Measurements from ENCODE around the gene ROCK2.

ROCK2 gene

GRCh38 chr2:11280713-11281112 lies 63.7 kb downstream of the ROCK2 start:
- H3K4me3 ChIP-seq (ENCODE audit: low read length) = no peak overlapping the region
- no peak for DNase-seq (ENCODE audit: low read depth)
- TF ChIP-seq, protein P1, sequence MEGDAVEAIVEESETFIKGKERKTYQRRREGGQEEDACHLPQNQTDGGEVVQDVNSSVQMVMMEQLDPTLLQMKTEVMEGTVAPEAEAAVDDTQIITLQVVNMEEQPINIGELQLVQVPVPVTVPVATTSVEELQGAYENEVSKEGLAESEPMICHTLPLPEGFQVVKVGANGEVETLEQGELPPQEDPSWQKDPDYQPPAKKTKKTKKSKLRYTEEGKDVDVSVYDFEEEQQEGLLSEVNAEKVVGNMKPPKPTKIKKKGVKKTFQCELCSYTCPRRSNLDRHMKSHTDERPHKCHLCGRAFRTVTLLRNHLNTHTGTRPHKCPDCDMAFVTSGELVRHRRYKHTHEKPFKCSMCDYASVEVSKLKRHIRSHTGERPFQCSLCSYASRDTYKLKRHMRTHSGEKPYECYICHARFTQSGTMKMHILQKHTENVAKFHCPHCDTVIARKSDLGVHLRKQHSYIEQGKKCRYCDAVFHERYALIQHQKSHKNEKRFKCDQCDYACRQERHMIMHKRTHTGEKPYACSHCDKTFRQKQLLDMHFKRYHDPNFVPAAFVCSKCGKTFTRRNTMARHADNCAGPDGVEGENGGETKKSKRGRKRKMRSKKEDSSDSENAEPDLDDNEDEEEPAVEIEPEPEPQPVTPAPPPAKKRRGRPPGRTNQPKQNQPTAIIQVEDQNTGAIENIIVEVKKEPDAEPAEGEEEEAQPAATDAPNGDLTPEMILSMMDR (conservative IDR thresholded peaks at IDR 0.05; ENCODE audit: low read depth, low read length) = no peak

DNA sequence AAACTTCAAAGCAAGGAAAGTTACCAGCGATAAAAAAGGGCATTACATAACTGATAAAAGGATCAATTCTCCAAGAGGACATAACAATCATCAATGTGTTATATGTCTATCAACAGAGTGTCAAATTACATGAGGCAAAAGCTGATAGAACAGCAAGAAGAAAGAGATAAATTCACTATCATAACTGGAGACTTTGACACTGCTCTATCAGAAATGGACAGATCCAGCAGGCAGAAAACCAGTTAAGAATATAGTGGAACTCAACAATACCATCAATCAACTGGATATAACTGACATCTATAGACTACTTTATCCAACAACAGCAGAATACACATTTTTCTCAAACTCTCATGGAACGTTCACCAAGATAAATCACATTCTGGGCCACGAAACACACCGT lies 65.0 kb downstream of the ROCK2 start:
- TF ChIP-seq, protein P1 (conservative IDR thresholded peaks at IDR 0.05; ENCODE audit: low read depth, low read length) = no peak
- H3K4me3 ChIP-seq (ENCODE audit: low read length) = no peak overlapping the region
- DNase-seq (ENCODE audit: low read depth) = no peak

DNA sequence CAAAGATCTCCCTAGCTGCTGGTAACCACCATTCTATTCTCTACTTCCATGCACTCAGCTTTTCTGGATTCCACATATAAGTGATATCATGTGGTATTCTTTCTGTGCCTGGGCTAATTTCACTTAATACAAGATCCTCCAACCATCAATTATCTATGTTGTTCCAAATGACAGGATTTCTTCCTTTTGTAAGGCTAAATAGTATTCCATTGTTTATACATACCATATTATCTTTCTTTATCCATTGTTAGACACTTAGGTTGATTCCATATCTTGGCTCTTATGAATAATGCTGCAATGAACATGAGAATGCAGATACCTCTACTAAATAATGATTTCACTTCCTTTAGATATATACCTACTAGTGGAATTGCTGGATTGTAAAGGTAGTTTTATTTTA lies 66.2 kb downstream of the ROCK2 start:
- DNase-seq (ENCODE audit: low read depth) = no peak
- TF ChIP-seq, protein P1 (conservative IDR thresholded peaks at IDR 0.05; ENCODE audit: low read depth, low read length) = no peak
- no peak overlapping the region for H3K4me3 ChIP-seq (ENCODE audit: low read length)

DNA sequence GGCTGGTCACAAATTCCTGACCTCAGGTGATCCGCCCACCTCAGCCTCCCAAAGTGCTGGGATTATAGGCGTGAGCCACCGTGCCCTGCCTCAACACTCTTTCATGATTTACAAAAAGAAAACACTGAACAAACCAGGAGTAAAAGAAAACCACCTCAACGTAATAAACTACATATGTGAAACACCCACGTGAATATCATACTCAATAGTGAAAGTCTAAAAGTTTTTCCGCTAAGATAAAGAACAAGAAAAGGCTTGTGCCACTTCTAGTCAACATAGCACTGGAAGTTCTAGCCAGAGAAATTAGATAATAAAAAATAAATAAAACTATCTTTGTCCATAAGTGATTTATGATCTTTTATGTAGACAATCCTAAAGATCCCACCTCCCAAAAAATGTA lies 68.5 kb downstream of the ROCK2 start:
- no peak overlapping the region for H3K4me3 ChIP-seq (ENCODE audit: low read length)
- TF ChIP-seq, protein P1 (conservative IDR thresholded peaks at IDR 0.05; ENCODE audit: low read depth, low read length) = no peak
- DNase-seq (ENCODE audit: low read depth) = no peak

- TF ChIP-seq, protein P1 (conservative IDR thresholded peaks at IDR 0.05; ENCODE audit: low read depth, low read length) = no peak
- H3K4me3 ChIP-seq (ENCODE audit: low read length) = no peak overlapping the region
- peak; percentile 29 for DNase-seq (ENCODE audit: low read depth)
These were observed 73.5 kb downstream of the ROCK2 start for GRCh38 chr2:11270891-11271290.

GRCh38 chr2:11267931-11268330 lies 76.5 kb downstream of the ROCK2 start:
- TF ChIP-seq, protein P1 (conservative IDR thresholded peaks at IDR 0.05; ENCODE audit: low read depth, low read length) = no peak
- no peak overlapping the region for H3K4me3 ChIP-seq (ENCODE audit: low read length)
- DNase-seq (ENCODE audit: low read depth) = no peak

DNA sequence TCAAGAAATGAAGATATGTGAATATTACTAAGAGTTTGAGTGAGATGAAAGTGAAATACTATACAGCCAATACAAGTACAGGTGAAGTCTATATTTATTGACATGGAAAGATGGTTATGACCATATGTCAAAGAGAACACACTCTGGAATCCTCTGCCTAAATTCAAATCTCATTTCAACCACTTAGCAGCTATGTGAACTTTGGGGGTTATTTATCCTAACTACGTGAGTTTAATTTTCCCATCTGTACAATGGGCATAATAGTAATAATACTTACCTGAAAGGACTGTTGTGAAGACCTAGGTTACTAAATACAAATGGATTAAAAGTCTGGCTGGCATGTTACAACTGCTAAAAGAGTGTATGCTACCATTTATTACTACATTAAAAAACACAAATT lies 79.6 kb downstream of the ROCK2 start:
- no peak for DNase-seq (ENCODE audit: low read depth)
- TF ChIP-seq, protein P1 (conservative IDR thresholded peaks at IDR 0.05; ENCODE audit: low read depth, low read length) = no peak

More for the DNA sequence above, 79.6 kb downstream of the ROCK2 start:
- no peak overlapping the region for H3K4me3 ChIP-seq (ENCODE audit: low read length)
